SKM-1 treated with dmso at 0.1 percent for 144 hours (cell line): ENCODE results near the gene ATXN7L3.

ENCODE experiments used
- DNase-seq: peaks from one replicate; lab custom pipeline; 2025; ENCODE audit not compliant: unreplicated experiment; lab: John Stamatoyannopoulos, UW

The ATXN7L3 gene

DNA sequence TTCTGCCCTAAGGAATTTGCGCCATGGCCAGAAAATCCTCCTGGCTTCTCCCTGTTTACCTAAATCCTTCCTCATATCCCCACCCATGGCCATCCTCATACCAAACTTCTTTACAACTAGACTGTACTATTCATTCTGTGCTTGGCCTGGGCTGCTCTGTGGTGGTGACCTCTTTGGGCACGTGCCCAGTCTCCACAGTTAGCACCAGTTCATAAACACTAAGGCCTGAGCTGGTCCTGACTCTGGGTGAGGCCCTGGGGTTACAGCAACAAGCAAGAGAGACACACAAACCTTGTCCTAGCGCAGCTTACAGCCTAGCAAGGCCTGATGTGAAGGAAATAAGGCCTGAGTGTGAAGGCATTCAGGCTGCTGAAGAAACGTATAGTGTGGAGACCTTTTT is 3.1 kb upstream of the ATXN7L3 start:
- DNase-seq: no peak

DNA sequence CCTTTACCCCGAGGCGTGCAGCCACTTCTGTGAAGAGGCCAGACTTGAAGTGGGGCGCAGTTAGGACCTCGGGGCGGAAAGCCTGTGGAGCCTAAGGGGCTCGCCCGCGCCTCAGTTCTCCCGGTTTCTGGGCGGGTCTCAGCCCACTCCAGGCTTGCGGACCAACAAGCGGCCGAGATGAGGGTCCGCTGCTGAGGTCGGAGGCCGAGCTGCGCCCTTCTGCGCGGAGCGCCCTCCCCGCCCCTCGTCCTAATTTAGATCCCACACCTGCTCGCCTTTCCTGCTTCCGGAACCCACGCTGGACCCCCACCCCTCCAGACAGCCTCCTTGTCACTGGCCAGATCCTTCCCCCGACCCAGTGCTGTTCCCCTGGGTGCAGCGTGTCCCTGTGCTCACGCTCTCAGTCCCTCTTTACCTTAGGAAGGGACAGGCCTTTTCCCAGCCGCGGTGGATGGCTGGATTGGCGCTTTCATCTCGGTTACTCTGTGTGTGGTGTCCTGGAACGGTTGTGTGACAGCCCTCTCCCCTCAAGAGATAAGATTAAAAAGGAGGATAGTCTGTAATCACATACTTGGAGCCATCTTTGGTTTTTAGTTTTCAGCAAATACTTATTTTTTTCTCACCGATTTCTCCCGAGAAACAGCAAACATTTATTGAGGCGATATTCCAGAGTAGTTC is 933 bp upstream of the ATXN7L3 start:
- DNase-seq: no peak

DNA sequence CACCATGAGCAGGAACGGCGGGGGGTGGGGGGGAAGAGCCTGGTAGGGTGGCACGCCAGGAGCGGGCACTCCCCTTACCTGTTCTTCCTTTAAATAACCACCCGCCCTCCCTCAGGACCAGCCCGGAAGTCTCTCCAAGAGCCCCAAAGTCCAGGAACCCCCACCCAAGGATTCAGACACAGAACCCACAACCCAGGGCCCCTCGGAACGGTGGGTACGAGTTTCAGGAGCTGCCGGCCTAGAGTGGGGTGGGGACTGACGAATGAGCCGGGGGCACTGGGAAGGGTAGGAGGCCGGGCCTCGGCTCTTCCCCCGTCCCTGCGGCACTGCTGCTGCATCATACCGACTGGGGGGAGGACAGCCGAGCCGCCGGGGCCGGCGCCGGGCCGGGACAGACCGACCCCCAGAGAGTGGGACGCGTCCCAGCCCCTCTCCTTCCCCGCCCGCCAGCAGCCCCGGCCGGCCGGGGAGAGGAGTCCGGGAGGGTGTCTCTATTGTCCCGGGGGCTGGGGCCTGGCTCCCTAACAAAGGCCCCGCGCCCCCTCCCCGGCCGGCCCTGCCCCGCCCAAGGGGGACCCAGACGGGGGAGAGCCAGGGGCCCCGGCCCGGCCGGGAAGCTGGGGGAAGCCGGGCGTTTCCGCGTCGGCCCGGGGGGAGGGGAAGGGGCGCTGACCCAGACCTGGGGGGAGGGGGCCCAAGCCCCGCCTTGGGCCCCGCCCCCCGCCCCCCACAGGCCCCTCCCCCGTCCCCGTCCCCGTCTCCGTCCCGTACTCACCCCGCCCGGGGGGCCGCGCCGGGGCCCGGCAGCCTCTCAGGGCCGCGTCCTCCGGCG is 747 bp downstream of the ATXN7L3 start:
- DNase-seq: peak; percentile 33

DNA sequence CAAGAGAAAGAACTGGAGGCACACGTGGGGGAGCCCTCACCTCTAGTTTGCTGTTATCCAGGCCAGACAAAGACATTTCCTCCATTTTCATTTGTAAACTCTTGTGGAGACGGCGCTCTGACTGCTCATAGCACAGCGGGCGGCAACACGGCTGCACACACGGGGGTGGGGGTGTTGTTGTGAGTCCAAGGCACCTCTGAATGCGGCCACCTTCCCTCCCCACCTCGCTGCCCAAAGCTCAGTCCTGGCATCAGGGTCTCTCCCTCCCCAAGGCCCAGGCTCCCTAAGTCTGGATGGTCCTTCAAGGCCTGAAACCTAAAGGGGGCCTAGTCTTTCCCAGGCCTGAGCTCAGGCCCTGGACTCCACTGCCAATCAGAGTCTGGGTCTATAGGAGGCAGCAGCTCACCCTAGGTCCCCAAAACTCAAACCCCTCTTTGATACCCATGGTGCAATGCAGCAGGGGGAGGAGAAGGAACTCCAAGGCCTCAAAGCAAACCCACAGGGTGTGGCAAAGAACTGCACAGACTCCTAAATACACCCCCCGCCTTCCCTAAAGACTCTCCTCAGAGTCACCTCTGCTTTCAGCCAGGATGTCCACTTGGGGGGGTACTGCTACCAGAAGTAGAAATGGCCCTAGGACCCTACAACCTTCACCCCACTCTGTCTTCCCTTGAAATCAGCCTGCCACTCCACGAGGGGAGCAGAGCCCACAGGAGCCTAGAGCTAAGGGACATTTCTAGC is 1.5 kb downstream of the ATXN7L3 start:
- peak; percentile 78 for DNase-seq

DNA sequence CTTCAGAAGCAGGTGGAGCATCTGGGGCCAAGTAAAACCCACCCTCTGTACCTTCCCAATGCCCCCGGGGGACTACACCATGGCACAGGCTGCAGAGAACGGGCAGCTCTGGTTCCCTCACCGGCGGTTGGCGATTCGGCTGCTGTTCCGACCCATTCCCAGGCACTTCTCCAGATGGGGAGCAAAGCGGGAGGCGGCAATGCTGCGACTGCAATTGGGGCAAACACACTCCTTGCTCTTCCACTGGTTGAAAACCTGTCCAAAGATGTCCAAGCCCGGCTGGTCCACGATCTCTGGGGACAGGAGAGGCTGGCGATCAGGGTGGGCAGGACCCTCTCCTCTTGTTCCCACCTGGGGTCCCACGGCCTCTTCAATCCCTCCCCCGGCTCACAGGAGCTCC is 2.6 kb downstream of the ATXN7L3 start:
- DNase-seq: no peak

DNA sequence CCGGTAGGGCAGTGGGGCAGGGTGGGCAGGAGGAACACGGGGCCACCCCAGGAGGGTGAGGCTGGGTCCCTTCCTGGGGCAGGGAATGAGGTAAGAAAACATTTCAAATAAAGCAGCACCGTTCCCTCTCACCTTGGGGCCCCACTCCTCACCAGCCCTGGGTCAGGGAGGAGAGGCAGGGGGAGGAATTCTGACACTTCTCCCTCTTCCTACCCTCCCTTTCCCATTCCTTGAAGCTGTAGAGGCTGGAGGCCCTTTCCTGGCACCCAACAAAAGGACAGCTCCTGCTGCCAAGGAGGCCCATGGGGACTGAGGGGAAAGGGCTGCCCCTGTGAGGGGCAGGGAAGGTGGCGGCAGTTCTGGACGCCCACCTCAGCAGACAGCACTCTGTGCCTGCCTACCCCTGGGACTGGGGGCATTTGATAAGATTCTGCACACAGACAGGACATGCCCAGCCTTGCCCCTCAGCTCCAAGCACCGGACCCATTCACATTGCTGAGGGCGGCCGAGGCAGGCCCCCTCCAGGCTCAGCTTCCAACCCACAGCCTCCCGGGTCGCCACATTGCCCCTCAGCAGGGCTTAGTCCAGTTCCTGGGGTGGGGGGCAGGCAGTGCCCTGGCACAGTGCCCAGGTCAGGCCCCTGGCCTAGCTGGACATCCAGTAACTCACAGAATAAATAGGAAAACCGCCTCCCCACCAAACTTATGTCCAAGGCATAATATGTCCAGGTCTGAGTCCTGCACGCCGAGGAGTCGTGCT is 6.2 kb downstream of the ATXN7L3 start:
- no peak for DNase-seq

DNA sequence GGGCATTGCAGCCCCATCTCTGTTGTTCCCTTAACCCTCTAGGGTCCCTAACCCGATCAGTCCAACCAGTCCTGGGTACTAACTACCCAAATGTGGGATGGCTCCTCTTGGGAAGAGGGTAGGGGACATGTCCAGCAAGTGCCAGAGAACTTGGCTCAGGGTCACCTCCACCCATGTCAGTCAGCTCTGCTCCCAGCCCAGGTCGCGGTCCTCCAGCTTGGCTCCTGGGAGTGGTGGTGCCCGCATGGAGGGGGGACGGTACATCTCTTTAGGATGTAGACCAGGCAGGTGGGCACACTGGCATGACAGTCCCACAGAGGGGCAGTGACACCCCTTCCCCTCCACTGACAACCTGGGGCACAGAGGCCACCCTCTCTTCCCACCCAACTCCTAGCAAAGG is 6.9 kb downstream of the ATXN7L3 start:
- no peak for DNase-seq

DNA sequence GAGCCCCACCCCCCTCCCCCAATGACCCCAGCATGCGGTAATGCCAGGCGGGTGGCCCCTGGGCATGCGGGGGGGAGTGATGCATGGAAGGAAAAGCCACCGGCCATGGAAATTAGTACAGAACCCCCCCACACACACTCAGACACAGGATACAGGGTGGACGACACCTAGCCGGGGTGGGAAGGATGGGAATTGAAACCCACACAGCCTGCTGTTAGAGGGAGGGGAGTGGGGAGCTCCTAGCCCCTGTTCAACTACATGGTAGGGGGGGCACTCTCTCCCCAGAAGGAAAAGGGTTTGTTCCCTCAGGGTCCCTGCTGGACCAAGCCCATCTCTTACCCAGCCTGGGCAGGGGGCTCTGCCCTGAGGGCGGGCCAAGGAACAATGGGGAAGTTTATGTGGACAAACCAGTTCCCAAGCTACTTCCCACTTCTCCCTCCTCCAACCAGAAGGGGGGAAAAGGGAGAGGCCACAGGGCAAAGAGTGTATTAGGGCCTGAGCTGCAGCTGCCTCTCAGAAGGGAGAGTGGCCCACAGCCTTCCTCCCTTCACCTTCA is 7.7 kb downstream of the ATXN7L3 start:
- no peak for DNase-seq

DNA sequence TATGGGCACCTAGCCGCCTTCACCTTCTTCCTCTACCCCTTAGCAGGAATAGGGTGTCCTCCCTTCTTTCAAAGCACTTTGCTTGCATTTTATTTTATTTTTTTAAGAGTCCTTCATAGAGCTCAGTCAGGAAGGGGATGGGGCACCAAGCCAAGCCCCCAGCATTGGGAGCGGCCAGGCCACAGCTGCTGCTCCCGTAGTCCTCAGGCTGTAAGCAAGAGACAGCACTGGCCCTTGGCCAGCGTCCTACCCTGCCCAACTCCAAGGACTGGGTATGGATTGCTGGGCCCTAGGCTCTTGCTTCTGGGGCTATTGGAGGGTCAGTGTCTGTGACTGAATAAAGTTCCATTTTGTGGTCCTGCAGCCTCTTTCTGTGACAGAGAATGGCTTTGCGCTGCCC is 8.3 kb downstream of the ATXN7L3 start:
- DNase-seq: no peak

DNA sequence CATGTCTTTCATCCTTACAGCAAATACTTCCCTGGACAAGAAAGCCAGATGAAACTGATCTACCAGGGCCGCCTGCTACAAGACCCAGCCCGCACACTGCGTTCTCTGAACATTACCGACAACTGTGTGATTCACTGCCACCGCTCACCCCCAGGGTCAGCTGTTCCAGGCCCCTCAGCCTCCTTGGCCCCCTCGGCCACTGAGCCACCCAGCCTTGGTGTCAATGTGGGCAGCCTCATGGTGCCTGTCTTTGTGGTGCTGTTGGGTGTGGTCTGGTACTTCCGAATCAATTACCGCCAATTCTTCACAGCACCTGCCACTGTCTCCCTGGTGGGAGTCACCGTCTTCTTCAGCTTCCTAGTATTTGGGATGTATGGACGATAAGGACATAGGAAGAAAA is 9.2 kb downstream of the ATXN7L3 start:
- no peak for DNase-seq

DNA sequence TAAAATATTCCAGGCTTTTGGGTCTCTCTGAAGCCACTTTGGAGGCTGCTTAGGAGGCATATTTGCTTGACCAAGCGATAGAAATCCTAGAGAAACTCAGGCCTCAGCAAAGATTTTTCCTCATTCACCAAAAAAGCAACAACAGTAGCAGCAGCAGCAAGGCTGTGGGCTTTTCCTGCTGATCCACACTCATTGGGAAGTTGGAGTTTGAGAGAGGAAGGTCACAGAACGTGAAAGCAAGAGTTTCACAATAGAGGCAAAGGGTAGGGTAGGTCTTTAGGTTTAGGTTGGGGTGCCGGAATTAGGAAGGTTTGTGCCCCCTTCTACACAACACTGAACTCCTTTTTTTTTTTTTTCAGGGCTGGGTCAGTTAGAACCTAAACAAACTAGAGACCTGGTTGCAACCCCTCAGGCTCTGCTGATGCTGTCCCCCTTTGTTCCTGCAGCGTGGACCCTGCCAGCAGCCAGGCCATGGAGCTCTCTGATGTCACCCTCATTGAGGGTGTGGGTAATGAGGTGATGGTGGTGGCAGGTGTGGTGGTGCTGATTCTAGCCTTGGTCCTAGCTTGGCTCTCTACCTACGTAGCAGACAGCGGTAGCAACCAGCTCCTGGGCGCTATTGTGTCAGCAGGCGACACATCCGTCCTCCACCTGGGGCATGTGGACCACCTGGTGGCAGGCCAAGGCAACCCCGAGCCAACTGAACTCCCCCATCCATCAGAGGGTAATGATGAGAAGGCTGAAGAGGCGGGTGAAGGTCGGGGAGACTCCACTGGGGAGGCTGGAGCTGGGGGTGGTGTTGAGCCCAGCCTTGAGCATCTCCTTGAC is 10.9 kb downstream of the ATXN7L3 start:
- DNase-seq: no peak

DNA sequence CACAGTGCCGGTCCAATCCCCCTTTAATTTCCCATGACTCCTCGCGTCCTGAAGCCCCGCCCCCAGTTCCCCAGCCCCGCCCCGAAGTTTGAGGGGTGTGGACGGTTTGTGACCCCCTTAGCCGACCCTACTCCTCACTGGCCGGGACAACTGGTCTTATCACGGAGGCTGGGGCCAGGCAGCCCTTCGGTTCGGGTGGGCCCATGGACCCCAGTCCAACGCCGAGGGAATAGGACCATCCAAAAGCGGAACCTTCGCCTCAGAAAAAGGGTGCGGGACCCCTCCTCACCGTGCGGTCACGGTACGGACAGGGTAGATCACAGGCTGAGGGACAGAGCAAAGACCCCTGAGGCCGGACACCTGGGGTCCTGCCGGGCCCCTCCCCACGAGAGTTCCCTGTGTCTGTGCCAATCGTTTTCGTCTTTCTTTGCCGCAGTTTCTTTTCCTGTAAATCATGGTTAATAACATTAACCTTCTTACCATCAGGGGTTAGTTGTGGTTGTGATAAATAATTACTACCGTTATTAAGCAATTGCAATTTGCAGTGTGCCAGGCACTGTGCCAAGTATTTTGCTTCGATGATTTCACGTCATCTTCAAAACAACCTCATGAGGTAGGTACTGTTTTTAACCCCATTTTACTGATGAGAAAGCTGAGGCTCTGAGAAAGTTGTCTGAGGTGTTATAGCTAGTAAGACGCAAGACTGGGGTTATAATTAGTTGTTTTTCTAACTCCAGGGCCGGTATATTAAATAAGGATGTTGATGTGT is 12.4 kb downstream of the ATXN7L3 start:
- DNase-seq: peak; percentile 68

DNA sequence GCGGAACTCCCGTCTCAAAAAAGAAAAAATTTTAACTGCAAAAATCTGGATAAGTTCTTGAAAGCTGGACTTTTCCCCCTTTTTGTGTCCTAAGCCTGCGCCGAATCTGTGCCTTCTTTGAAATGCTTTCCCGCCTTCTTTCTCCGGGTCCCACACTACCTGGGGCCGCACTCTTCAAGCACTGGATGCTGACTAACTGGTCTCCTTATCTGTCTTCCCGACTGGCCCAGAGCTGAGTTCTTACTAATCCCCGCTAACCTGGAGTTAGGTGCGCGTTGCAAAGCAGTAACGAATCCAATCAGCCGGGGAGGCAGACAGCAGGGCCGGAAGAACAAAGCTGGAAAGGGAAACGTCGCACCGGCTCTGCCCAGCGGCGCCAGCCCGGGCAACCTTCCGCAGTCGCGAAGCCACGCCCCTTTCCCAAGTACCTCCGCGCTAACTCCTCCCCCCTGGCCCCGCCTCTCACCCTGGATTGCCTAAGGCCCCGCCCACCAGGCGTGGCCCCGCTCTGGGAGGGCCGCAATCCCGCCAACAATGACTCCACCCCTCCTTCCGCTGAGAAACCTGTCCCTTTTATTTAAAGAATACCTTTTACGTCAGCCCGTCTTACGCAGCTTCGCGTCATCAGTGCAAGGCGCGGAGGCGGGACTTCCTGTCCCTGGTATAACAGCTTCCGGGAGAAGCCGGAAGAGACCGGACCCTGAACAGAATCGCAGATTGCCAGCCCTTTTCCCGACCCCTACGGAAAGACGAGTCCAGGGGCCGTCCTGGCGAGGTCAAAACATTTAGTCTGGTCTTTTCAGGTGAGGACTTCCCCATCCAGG is 13.2 kb downstream of the ATXN7L3 start, which contains the start of gene TMUB2:
TMUB2 (plus strand) TSS at position 666 of the 824 bp plus-strand sequence. CDS start 737 bp downstream, outside the sequence.
- DNase-seq: peak; percentile 99

DNA sequence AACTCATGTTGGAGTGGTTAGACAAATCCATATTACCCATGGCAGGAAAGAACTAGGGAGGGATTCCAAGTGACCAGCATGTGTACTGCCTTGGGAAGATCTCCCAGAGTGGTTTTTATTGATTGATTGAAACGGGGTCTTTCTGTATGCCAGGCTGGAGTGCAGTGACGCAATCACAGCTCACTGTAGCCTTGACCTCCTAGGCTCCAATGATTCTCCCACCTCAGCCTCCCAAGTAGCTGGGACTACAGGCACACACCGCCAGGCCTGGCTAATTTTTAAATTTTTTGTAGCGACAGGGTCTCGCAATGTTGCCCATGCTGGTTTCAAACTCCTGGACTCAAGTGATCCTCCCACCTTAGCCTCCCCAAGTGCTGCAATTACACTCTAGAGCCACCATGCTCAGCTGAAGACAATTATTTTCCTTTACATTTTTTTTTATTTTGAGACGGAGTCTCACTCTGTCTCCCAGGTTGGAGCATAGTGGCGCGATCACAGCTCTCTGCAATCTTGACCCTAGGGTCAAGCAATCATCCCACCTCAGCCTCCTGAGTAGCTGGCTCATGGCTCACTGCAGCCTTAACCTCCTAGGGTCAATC is 15.4 kb downstream of the ATXN7L3 start:
- DNase-seq: no peak

DNA sequence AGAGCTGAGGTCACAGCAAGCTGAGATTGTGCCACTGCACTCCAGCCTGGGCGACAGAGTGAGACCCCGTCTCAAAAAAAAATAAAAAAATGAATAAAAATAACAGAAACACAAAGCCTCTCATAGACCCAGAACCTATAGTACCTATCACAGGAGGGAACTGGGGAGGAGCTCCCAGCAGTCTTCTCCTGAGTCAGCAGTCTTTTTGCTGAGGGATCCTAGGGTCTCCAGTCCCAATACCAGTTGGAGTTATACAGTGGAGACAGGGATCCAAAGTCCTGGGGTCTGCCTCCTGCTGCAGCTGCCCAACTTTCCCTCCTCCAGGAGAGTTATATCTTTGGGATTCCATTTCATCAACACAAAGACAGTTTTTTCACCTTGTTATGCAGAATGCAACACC is 16.7 kb downstream of the ATXN7L3 start:
- no peak for DNase-seq

DNA sequence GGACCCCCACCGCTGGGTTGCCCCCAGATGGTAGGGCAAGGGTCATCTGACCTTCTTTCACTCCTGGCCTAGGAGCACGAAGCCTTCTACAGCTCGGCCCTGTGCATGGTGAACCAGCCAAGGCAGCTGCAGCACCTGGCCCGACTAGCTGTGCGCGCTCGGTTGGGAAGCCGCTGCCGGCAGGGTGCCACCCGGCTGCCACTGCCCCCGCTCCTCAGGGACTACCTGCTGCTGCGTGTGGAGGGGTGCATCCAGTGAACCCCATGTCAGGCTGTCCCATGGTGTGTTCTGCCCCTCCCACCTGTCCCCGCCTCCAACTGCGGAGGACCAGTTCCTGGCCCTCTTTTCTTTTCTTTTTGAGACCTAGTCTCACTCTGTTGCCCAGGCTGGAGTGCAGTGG is 21.6 kb downstream of the ATXN7L3 start:
- DNase-seq: no peak

DNA sequence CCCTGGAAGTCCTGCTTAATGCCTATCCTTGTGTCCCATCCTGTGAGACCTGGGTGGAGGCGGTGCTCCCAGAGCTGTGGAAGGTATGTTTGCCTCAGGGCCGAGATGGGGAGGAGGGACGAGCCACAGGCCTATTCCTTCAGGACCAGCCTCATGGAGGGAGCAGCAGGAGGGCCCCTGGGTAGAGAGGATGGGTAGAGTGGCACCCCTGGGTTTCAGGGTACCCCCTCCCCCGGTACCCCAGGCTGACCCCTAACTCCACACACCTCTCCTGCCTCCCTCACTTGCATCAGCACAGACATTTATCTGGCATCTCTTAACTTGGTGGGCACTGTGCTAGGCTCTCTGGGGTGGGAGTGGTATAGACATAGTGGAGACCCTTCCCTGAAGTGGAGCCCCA is 22.0 kb downstream of the ATXN7L3 start:
- no peak for DNase-seq
